Fibroblast of skin of scalp (primary cell): ENCODE results near the gene CGB7.
"Not testable (repeated sequence)": the region's sequence is repeated elsewhere in the genome, so short reads cannot be mapped to it uniquely, and the experiment has no call there.

Experiments
- DNase-seq: peaks from one replicate; pipeline ENCODE4 v3.0.0-alpha.2; 2013

Gene CGB7

DNA sequence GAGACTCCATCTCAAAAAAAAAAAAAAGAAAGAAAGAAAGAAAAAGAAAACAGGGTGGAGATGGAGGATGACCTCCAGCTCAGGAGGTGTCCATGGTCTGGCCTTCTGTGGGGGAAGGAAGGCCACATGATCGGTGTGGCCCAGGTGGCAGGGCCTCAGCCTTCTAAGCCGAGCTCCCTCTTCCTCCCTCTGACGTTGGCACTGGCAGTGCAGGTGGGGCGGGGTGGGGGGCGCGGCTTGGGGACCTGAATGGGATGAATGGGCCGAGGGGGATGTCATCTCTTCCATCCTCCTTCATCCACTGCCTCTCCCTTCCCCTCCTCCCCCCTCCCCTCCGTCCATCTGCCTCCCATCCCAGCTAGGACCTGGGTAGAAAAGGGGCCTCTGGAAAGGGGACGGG is 17.8 kb downstream of the CGB7 start:
- not testable (repeated sequence) for DNase-seq

DNA sequence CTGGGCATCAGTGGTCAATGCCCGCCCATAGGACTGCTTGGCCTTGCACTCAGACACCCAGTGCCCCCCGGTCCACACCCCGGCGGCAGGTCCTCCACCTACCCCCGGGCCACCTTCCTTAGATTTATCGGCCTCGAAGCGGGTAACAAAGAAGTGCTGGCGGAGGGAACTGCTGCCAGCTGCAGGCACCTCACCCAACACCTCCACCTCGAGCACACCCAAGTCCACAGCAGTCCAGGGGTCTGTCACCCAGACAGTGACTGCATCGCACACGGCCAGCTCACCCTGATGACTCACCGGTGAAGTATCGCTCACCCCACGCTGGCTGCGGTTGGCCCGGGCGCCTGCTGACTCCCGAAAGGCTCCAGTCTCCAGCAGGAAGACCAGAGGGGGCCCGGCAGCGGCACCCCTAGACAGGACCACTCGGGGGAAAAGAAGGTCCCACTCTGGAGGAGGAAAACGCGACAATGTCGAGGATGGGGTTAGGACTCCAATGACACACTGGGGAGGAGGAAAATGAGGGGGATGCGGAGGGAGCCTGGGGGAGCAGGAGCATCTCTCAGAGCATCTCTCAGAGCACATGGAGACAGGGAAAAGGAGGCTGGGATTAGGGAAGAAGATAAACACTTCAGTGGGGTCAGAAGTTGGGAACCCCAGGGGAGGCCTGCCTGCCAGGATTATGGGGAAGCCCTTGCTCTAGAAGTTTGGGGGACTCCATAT is 18.8 kb downstream of the CGB7 start:
- peak; percentile 72 for DNase-seq

DNA sequence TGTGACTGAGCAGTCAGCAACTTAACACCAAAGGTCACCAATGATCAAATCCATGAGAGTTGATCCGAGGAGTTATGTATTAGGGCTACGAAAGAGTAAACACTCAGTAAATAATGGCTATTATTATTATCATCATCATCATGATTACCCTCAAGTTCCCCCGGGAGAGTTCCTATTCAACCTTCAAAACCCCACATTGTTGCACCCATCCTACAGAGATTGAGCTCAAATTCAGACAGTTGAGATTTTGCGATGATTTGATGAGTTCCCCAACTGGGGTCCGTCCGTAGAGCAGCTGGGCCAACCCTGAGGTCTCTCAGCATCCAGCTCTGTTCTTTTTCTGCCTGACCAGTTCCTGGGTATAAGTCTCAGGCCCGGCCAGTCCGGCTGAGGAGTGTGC is 19.4 kb downstream of the CGB7 start:
- DNase-seq, result not testable (repeated sequence)

DNA sequence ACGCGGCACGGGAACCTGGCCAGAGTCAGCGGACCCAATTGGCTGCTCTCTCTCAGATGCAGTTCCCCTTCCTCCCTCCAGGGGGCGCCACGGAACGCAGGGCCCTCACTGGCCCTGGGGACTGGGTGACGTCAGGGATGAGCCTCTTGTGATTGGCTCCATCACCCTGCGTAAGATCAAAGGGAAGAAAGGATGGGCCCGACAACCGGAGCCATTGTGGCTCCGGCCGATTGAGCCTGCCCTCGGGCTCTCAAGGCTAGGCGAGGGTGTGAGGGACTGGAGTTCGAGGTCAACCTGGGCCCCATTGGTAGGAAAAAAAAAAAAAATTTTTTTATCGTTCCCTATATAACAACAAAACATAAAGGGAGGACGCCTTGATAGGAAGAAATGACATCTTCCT is 20.7 kb downstream of the CGB7 start, which contains the start of gene CGB1:
Gene CGB1, minus strand, starts transcription at position 81 of the 400 bp plus-strand sequence. CDS start 184 bp downstream, outside the sequence.
- not testable (repeated sequence) for DNase-seq

DNA sequence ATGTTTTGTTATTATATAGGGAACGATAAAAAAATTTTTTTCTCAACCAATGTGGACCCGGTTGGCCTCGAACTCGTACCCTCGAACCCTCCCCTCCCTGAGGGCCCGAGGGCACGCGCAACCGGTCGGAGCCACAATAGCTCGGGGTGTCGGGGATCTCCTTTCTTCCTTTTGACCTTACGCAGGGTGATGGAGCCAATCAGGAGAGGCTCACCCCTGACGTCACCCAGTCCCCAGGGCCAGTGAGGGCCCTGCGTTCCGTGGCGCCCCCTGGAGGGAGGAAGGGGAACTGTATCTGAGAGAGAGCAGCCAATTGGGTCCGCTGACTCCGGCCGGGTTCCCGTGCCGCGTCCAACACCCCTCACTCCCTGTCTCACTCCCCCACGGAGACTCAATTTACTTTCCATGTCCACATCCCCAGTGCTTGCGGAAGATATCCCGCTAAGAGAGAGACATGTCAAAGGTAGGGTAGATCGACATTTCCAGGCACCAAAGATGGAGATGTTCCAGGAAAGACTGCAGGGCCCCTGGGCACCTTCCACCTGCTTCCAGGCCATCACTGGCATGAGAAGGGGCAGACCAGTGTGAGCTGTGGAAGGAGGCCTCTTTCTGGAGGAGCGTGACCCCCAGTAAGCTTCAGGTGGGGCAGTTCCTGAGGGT is 25.8 kb downstream of the CGB7 start, which contains the start of gene CGB2:
Gene CGB2, plus strand, starts transcription at position 249 of the 660 bp plus-strand sequence. Its CDS starts 206 bp downstream, at position 455.
- DNase-seq, result peak; percentile 33

DNA sequence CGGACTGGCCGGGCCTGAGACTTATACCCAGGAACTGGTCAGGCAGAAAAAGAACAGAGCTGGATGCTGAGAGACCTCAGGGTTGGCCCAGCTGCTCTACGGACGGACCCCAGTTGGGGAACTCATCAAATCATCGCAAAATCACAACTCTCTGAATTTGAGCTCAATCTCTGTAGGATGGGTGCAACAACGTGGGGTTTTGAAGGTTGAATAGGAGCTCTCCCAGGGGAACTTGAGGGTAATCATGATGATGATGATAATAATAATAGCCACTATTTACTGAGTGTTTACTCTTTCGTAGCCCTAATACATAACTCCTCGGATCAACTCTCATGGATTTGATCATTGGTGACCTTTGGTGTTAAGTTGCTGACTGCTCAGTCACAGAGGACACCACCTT is 27.2 kb downstream of the CGB7 start:
- DNase-seq, result not testable (repeated sequence)

DNA sequence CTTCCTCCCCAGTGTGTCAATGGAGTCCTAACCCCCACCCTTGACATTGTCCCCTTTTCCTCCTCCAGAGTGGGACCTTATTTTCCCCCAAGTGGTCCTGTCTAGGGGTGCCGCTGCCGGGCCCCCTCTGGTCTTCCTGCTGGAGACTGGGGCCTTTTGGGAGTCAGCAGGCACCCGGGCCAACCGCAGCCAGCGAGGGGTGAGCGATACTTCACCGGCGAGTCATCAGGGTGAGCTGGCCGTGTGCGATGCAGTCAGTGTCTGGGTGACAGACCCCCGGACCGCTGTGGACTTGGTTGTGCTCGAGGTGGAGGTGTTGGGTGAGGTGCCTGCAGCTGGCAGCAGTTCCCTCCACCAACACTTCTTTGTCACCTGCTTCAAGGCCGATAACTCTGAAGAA is 27.8 kb downstream of the CGB7 start:
- peak; percentile 46 for DNase-seq

DNA sequence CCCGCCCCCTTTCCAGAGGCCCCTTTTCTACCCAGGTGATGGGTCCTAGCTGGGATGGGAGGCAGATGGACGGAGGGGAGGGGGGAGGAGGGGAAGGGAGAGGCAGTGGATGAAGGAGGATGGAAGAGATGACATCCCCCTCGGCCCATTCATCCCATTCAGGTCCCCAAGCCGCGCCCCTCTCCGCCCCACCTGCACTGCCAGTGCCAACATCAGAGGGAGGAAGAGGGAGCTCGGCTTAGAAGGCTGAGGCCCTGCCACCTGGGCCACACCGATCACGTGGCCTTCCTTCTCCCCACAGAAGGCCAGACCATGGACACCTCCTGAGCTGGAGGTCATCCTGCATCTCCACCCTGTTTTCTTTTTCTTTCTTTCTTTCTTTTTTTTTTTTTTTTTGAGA is 28.9 kb downstream of the CGB7 start:
- DNase-seq, result not testable (repeated sequence)

DNA sequence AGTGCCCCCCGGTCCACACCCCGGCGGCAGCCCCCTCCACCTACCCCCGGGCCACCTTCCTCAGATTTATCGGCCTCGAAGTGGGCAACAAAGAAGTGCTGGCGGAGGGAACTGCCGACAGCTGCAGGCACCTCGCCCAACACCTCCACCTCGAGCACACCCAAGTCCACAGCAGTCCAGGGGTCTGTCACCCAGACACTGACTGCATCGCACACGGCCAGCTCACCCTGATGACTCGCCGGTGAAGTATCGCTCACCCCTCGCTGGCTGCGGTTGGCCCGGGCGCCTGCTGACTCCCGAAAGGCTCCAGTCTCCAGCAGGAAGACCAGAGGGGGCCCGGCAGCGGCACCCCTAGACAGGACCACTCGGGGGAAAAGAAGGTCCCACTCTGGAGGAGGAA is 31.9 kb downstream of the CGB7 start:
- not testable (repeated sequence) for DNase-seq

DNA sequence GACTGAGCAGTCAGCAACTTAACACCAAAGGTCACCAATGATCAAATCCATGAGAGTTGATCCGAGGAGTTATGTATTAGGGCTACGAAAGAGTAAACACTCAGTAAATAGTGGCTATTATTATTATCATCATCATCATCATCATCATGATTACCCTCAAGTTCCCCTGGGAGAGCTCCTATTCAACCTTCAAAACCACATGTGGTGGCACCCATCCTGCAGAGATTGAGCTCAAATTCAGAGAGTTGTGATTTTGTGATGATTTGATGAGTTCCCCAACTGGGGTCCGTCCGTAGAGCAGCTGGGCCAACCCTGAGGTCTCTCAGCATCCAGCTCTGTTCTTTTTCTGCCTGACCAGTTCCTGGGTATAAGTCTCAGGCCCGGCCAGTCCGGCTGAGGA is 32.5 kb downstream of the CGB7 start:
- DNase-seq, result not testable (repeated sequence)

DNA sequence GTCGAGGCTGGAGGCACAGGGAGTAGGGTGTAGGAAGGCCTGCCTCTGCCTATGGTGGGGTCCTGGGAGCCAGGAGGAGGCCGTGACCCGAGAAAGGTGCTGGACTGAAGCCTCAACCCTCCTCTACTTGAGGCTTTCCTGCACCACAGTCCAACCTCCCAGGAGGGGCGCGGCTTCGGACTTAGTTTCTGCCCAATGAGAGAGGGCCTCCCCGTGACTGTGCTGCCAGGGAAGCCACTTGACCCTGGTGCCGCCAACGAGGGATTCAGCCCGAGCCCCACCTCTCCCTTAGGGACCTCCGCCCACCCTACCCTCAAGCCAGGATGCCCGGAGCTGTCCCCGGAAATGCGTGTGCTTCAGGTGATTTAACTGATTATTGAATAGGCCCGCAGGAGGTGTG is 33.3 kb downstream of the CGB7 start, which contains the start of gene CGB3:
Gene CGB3, minus strand, starts transcription at position 101 of the 400 bp plus-strand sequence. CDS start 362 bp downstream, outside the sequence.
- DNase-seq, result not testable (repeated sequence)

DNA sequence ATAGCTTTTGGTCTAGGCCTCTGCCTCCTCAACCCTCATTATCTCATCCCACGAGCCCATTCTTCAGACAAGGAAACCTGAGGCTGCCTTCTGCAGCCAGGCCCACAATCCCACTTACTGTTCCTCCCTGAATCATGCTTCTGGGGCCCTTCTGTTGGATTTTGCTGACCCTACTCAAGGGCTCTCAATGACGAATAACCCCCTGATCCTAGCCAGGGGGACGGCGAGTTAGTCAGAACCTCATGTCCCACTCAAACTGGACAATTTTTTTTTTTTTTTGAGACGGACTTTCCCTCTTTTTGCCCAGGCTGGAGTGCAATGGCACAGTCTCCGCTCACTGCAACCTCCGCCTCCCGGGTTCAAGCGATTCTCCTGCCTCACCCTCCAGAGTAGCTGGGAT is 35.4 kb downstream of the CGB7 start:
- DNase-seq, result no peak

DNA sequence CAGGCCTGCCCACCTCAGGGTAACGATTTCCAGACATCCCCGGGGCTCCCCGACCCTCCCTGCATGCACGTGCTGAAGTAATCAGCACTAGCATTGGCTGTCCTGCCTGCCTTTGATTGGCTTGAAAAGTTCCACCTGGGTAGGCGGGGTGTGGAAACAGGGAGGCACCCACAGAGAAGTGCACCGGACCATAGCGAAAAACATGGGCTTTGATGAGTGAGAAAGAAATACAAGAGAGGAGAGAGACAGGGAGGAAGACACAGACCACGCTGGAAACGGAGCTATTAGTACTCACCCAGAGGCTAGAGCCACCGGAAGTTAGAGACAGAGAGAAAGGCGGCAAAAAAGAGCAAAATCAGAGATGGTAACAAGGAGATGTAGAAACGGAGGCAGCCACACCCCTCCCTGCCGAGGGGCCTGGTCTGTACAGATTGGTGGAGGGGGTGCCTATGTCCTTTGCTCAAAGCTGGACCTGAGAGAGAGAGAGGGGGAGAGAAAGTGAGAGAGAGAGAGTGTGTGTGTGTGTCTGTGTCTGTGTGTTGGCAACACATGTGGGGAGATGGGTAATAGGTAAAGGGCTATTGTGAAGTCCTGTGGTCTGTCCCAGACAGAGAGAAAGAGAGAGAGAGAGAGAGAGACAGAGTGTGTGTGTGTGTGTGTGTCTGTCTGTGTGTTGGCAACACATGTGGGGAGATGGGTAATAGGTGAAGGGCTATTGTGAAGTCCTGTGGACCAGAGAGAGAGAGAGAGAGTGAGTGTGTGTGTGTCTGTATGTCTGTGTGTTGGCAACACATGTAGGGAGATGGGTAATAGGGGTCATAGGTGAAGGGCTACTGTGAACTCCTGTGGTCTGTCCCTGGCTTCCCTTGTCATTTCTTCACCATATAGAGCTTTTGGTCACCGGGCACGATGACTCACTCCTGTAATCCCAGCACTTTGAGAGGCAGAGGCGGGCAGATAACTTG is 36.3 kb downstream of the CGB7 start:
- peak; percentile 33 for DNase-seq

DNA sequence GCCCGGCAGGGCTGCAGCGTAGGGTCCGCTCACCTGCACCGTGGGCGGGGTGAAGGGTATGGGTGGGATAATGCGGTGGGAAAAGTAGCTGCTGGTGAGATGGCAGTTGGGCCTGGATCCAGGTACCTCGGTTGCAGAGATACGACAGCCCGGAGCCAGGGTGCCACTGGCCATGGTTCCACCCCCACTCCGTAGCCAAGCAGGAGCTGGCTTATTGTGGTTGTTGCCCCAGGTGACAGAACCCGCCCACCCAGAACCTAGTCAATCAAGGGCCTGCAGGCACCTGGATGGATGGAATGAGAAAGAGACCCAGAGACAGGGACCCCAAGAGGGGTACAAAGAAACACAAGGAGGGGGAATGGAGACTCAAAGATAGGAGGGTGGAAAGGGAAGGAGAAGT is 37.2 kb downstream of the CGB7 start:
- DNase-seq, result no peak

DNA sequence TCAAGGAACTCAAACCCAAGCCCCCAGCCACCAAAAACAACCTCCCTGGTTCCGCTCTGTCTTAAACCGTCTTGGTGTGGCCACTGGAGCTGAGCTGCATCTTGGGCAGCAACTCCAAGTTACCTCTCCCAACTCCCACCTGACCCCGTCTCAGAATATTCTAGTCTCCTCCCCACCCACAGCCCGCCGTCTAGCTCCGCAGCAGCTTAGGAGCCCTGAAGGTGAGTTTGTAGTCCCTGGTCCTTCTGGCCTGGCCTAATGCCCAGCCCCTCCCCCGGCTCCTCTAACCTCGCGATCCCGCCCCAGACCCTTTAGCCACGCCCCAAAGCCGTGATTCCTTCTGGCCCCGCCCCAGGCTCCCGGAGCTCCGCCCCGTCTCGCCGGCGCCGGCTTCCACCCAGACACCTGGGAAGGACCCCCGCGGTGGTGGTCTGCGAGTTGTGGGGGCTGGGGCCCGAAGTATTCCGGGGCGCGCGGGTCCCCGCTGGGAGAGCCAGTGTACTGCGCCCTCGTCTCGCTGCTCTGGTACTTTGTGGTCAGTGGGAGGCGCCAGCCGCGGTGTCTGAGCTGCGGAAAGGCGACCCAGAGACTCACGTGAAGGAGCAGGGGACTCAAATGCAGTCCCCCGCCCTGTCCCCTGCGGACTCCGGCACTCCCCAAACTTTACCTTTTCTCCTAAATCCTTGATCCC is 38.2 kb downstream of the CGB7 start:
- peak; percentile 40 for DNase-seq

DNA sequence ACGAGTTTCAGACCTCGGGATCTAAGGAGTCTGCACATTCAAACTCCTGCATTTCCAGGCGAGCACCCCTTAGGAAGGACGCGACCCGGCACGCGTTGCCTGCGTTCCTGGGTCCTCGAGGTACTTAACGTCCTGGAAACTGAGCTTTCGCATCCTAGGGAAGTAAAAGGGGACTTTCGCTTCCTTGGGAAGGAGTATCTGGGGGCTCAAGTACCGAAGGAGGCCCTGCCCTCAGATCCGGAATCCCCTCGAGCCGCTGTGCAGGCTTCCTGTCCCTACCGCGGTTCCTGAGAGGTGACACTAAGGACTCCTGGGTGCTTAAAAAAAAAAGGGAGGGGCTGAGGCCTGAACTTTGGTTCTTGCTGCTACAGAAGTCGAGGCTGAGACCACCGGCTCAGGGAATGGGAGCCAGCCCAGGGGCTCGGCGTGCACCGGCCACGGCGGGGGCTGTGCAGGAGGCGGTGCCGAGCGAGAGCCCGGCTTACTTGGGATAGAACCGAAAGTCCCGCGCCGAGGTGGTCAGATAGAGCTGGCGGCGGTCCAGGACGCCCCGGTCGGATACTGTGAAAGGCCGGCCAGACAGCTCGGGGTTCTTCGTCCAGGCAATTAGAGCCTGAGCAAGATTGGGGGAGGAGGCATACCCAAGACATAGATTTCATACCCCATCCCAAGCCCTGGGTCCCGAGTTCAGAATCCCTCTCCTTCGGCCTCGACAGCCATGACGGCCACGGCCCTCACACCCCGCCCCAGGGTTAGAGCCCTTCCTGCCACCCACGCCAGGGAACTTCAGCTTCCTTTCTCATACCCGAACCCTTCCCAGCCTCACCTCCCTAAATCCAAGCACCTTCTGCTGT is 38.9 kb downstream of the CGB7 start:
- DNase-seq, result peak; percentile 6

DNA sequence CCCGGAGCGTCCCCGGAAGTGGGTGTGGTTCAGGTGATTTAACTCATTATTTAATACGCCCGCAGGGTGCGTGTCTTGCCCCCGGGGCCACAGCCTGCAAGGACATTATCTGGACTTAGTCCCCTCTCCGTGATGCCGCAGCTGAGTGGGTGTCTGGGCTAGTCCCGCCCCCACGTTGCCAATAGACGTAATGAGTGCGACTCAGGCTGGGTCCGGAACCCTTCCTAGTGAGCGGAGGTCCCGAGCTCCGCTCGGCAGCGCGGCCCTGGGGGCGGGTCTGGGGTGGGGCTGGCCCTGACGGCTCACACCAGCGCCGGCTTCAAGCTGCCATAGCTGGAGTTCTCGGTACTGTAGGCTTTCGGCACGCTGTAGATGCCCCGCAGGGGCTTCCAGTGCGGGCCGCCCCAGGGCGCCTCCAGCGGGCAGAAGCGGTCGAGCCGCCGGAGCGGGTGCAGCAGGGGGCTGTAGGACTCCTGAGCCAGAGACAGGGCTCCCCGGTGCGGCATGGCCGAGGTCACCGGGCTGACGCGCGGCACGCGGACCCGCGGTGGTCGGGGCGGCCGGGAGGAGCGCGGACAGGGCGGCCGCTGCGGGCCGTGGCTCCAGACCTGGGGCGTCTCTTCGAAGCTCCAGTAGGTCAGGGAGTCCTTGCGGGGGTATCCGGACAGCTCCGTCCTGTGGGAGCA is 39.7 kb downstream of the CGB7 start:
- DNase-seq, result peak; percentile 69

DNA sequence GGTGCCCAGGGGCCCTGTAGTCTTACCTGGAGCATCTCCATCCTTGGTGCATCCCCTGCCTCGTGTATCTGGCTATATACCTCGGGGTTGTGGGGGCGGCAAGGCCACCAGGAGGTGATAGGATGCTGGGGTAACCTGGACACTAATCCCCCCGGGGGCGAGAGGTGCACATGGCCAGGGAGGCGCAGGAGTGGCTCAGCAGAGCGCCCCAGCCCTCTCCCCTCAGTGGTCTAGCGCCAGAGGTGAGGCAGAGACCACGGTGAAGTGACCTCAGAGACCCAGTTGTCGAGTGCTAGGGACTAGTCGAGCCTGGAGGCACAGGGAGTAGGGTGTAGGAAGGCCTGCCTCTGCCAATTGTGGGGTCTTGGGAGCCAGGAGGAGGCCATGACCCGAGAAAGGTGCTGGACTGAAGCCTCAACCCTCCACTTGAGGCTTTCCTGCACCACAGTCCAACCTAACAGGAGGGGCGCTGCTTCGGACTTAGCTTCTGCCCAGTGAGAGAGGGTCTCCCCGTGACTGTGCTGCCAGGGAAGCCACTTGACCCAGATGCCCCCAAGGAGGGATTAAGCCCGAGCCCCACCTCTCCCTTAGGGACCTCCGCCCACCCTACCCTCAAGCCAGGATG is 40.4 kb downstream of the CGB7 start, which contains the start of gene LHB:
Gene LHB, minus strand, starts transcription at position 51 of the 625 bp plus-strand sequence. Its CDS starts 10 bp downstream, at position 41.
- DNase-seq, result no peak

DNA sequence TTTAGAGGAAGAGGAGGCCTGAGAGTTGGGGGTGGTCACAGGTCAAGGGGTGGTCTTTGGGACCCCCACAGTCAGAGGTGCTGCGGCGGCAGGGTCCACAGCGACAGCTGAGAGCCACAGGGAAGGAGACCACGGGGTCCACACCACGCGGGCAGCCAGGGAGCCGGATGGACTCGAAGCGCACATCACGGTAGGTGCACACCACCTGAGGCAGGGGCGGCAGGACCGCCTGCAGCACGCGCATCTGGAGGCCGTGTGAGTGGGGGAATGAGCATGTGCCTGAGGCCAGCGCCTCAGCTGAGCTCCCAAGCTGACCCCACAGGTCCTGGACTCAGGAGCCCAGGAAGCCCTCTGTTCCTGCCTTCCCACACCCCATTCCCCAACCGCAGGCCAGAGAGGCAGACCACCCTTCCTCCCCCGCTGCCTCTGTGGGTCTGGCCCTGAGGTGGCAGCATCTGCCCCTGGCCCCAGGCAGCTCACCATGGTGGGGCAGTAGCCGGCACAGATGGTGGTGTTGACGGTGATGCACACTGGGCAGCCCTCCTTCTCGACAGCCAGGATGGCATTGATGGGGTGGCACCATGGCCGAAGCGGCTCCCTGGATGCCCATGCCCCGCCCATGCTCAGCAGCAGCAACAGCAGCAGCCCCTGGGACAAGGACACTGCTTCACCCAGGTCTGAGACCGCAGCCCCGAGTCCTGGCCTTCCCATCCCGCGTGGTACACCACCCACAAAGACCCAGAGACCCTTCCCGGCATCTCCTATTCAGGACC is 41.3 kb downstream of the CGB7 start:
- DNase-seq, result no peak
